ENCODE data around the gene ACVRL1. TPM values are rescaled to one million over a fixed set of nuclear protein-coding genes. Genes with fewer than 3 reads are reported as not detected.

The ACVRL1 gene
- total RNA-seq, 4 donors from 2014 or later: 77.4 to 133 (median 118) TPM

GRCh38 chr12:51954561-51955361, 47.5 kb downstream of the ACVRL1 start:
- ATAC-seq: no peak
- WGBS, 2 donors (ENCODE audit: low coverage in 1 of 2): 39 to 53% methylated on average over 5 to 7 of the region's 7 CpGs
- peak overlapping the region; percentile 41 to 95 (median 87) for H3K27ac ChIP-seq
- no peaks in the 10 kb centered on the region for H3K36me3 ChIP-seq
- no peak for TF ChIP-seq EP300 (IDR thresholded peaks at IDR 0.05)
- TF ChIP-seq POLR2A (IDR thresholded peaks at IDR 0.05): no peak
- TF ChIP-seq POLR2AphosphoS5 (IDR thresholded peaks at IDR 0.05): no peak
- TF ChIP-seq CTCF (IDR thresholded peaks at IDR 0.05): no peak
- peaks cover 14 to 77% (median 28%) of the 10 kb centered on the region in 3 donors for H3K4me1 ChIP-seq
- H3K27me3 ChIP-seq: no peaks in the 10 kb centered on the region
- H3K9me3 ChIP-seq: no peaks in the 10 kb centered on the region
- H3K4me3 ChIP-seq: no peak overlapping the region

- Histone ChIP-seq H3K4me3 (no peak overlapping the region), H3K9me3 (no peaks in the 10 kb centered on the region), H3K4me1 (peaks cover 14 to 82% (median 28%) of the 10 kb centered on the region in 3 donors), H3K27ac (peak overlapping the region in 1 of 4 donors; percentile 88), H3K27me3 (no peaks in the 10 kb centered on the region), H3K36me3 (peaks cover 0 to 4% of the 10 kb centered on the region in 2 donors)
- TF ChIP-seq POLR2A (IDR thresholded peaks at IDR 0.05) (no peak), EP300 (IDR thresholded peaks at IDR 0.05) (no peak), CTCF (IDR thresholded peaks at IDR 0.05) (no peak), POLR2AphosphoS5 (IDR thresholded peaks at IDR 0.05) (no peak)
- WGBS, 2 donors (ENCODE audit: low coverage in 1 of 2): 100% methylated on average over 1 of the region's 1 CpG; no CpG with 5 or more reads in 1 of the 2 donors
- no peak for ATAC-seq
Measured at GRCh38 chr12:51955702-51956101, 48.4 kb downstream of the ACVRL1 start.

DNA sequence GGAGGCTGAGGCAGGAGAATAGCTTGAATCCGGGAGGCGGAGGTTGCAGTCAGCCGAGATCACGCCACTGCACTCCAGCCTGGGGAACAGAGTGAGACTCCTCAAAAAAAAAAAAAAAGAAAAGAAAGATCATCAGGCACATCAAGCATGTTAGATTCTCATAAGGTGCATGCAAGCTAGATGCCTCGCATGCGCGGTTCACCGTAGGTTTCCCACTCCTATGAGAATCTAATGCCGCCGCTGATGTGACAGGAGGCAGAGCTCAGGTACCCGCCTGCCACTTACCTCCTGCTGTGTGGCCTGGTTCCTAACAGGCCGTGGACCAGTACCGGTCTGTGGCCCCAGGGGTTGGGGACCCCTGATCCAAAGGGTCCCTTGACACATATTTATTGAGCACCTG, 51.2 kb downstream of the ACVRL1 start:
- WGBS, 2 donors (ENCODE audit: low coverage in 1 of 2): 100% methylated on average over 1 of the region's 13 CpGs; no CpG with 5 or more reads in 1 of the 2 donors
- Histone ChIP-seq H3K27me3 (no peaks in the 10 kb centered on the region), H3K4me3 (no peak overlapping the region), H3K9me3 (no peaks in the 10 kb centered on the region), H3K4me1 (peaks cover 18 to 83% (median 23%) of the 10 kb centered on the region in 3 donors), H3K27ac (peak overlapping the region in 1 of 4 donors; percentile 32), H3K36me3 (peaks cover 0 to 4% of the 10 kb centered on the region in 2 donors)
- ATAC-seq: no peak
- TF ChIP-seq POLR2AphosphoS5 (IDR thresholded peaks at IDR 0.05) (no peak), EP300 (IDR thresholded peaks at IDR 0.05) (no peak), CTCF (IDR thresholded peaks at IDR 0.05) (no peak), POLR2A (IDR thresholded peaks at IDR 0.05) (no peak)

- WGBS, 2 donors (ENCODE audit: low coverage in 1 of 2): 40 to 52% methylated on average over 1 to 3 of the region's 3 CpGs
- Histone ChIP-seq H3K9me3 (no peaks in the 10 kb centered on the region), H3K4me3 (no peak overlapping the region), H3K36me3 (peaks cover 0 to 4% of the 10 kb centered on the region in 2 donors), H3K27ac (peak overlapping the region in 2 of 4 donors; percentile 32 to 37), H3K27me3 (no peaks in the 10 kb centered on the region), H3K4me1 (peaks cover 15 to 76% (median 19%) of the 10 kb centered on the region in 3 donors)
- ATAC-seq: peak; percentile 51
- no peak for TF ChIP-seq POLR2A (IDR thresholded peaks at IDR 0.05)
- no peak for TF ChIP-seq CTCF (IDR thresholded peaks at IDR 0.05)
- TF ChIP-seq POLR2AphosphoS5 (IDR thresholded peaks at IDR 0.05): no peak
- no peak for TF ChIP-seq EP300 (IDR thresholded peaks at IDR 0.05)
Measured at GRCh38 chr12:51959211-51959610, 51.9 kb downstream of the ACVRL1 start.

- H3K9me3 ChIP-seq: no peaks in the 10 kb centered on the region
- ATAC-seq: no peak
- H3K4me1 ChIP-seq: peaks cover 10 to 69% (median 13%) of the 10 kb centered on the region in 3 donors
- peaks cover 0 to 4% of the 10 kb centered on the region in 2 donors for H3K36me3 ChIP-seq
- TF ChIP-seq EP300 (IDR thresholded peaks at IDR 0.05): no peak
- TF ChIP-seq POLR2AphosphoS5 (IDR thresholded peaks at IDR 0.05): no peak
- no peak for TF ChIP-seq CTCF (IDR thresholded peaks at IDR 0.05)
- TF ChIP-seq POLR2A (IDR thresholded peaks at IDR 0.05): no peak
- H3K27me3 ChIP-seq: no peaks in the 10 kb centered on the region
- no peak overlapping the region for H3K27ac ChIP-seq
- H3K4me3 ChIP-seq: no peak overlapping the region
- WGBS, 2 donors (ENCODE audit: low coverage in 1 of 2): 89 to 93% methylated on average over 3 of the region's 4 CpGs
Measured at GRCh38 chr12:51959921-51960320, 52.6 kb downstream of the ACVRL1 start.
